A549 (cell line): ENCODE results near the gene SMARCD1.

Source experiments
- CHD2 ChIP-seq: fragments of 150-350 bp; IDR thresholded peaks from 2 replicates; pipeline ENCODE4 v1.6.1; 2014; ENCODE audit warnings: low read length; ENCODE audit not compliant: partially characterized antibody
- CHD4 ChIP-seq: fragments of 200-600 bp; sonication (generic); IDR thresholded peaks from 2 replicates; pipeline ENCODE4 v1.6.1; 2016; ENCODE audit warnings: antibody characterized with exemption, mild to moderate bottlenecking, borderline replicate concordance
- EHMT2 ChIP-seq: fragments of 200-600 bp; sonication (generic); IDR thresholded peaks from 2 replicates; pipeline ENCODE4 v1.6.1; 2016; ENCODE audit warnings: antibody characterized with exemption, low read depth, mild to moderate bottlenecking, moderate library complexity
- HDAC2 ChIP-seq: fragments of 200-600 bp; sonication (generic); IDR thresholded peaks from 2 replicates; pipeline ENCODE4 v1.6.1; 2016
- HEYL ChIP-seq: fragments of 250-450 bp; sonication (Bioruptor Pico); IDR thresholded peaks from 2 replicates; pipeline ENCODE4 v1.8.0; 2021; ENCODE audit warnings: mild to moderate bottlenecking, moderate library complexity
- JUNB ChIP-seq: fragments of >200 bp; sonication (Bioruptor Twin); formaldehyde crosslinking; IDR thresholded peaks from 2 replicates; pipeline ENCODE4 v1.6.1; 2016
- KDM1A ChIP-seq: fragments of 200-600 bp; sonication (generic); IDR thresholded peaks from 2 replicates; pipeline ENCODE4 v1.6.1; 2016; ENCODE audit warnings: low read depth, mild to moderate bottlenecking
- POLR2A ChIP-seq: IDR thresholded peaks from 2 replicates; pipeline ENCODE4 v1.6.1; 2012; ENCODE audit warnings: mild to moderate bottlenecking, low read length
- RAD21 ChIP-seq, 2 experiments: fragments of >200 bp in 1 of 2; sonication (Bioruptor Twin) in 1 of 2; formaldehyde crosslinking in 1 of 2; IDR thresholded peaks in 1 of 2; conservative IDR thresholded peaks in 1 of 2; 2 replicates in 1 of 2; 3 replicates in 1 of 2; pipeline ENCODE4 v1.6.1; 2012 to 2018; ENCODE audit warnings: inconsistent platforms in 1 of 2
- SMC3 ChIP-seq: fragments of >200 bp; sonication (Bioruptor Twin); formaldehyde crosslinking; IDR thresholded peaks from 3 replicates; pipeline ENCODE4 v1.6.1; 2018; ENCODE audit warnings: inconsistent platforms
- TF ChIP-seq, protein P1 (sequence below): IDR thresholded peaks from 2 replicates; pipeline ENCODE4 v1.6.1; 2012
- TF ChIP-seq, protein P2 (sequence below): fragments of >200 bp; sonication (Bioruptor Twin); formaldehyde crosslinking; IDR thresholded peaks from 3 replicates; pipeline ENCODE4 v1.5.1; 2016

DNA sequence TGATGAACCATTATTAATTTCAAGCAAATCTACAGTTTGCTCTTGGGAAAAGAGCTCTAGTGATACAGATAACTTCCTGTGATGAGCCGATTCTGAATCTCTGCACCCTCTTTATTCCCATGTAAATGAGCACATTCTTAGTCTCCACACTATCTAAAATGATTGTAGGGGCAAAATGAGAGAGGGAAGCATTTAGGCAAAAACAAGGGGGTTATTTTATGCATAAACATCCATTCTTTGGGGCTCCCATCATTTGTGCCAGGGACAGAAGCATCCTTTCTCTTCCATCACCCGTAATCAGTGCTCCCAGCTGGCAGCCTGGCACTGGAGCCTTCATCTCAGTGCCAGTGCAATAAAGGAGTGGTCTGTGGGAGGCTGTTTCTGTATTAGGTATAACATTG lies 17.0 kb downstream of the SMARCD1 start:
- no peak for TF ChIP-seq SMC3
- no peak for TF ChIP-seq HDAC2
- TF ChIP-seq JUNB: no peak
- TF ChIP-seq, protein P1, sequence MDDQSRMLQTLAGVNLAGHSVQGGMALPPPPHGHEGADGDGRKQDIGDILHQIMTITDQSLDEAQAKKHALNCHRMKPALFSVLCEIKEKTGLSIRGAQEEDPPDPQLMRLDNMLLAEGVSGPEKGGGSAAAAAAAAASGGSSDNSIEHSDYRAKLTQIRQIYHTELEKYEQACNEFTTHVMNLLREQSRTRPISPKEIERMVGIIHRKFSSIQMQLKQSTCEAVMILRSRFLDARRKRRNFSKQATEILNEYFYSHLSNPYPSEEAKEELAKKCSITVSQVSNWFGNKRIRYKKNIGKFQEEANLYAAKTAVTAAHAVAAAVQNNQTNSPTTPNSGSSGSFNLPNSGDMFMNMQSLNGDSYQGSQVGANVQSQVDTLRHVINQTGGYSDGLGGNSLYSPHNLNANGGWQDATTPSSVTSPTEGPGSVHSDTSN: no peak
- TF ChIP-seq, protein P2, sequence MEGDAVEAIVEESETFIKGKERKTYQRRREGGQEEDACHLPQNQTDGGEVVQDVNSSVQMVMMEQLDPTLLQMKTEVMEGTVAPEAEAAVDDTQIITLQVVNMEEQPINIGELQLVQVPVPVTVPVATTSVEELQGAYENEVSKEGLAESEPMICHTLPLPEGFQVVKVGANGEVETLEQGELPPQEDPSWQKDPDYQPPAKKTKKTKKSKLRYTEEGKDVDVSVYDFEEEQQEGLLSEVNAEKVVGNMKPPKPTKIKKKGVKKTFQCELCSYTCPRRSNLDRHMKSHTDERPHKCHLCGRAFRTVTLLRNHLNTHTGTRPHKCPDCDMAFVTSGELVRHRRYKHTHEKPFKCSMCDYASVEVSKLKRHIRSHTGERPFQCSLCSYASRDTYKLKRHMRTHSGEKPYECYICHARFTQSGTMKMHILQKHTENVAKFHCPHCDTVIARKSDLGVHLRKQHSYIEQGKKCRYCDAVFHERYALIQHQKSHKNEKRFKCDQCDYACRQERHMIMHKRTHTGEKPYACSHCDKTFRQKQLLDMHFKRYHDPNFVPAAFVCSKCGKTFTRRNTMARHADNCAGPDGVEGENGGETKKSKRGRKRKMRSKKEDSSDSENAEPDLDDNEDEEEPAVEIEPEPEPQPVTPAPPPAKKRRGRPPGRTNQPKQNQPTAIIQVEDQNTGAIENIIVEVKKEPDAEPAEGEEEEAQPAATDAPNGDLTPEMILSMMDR: no peak
- TF ChIP-seq POLR2A: no peak
- no peak for TF ChIP-seq HEYL
- no peak for TF ChIP-seq EHMT2
- TF ChIP-seq CHD2: no peak
- TF ChIP-seq RAD21 (conservative IDR thresholded peaks at IDR 0.05 in 1 of 2, IDR thresholded peaks at IDR 0.05 in 1 of 2): no peak
- TF ChIP-seq KDM1A: no peak
- no peak for TF ChIP-seq CHD4
